ENCODE results near the gene PTPRR. TPM values are rescaled to one million over a fixed set of nuclear protein-coding genes. Genes with fewer than 3 reads are reported as not detected.

The PTPRR gene
- total RNA-seq, 3 donors from 2014 or later: 0.59 to 0.98 (median 0.80) TPM

GRCh38 chr12:70948976-70949336 is 28.4 kb upstream of the PTPRR start:
- Histone ChIP-seq H3K4me3 (no peak overlapping the region), H3K4me1 (no peaks in the 10 kb centered on the region), H3K27ac (no peak overlapping the region), H3K27me3 (no peaks in the 10 kb centered on the region), H3K9me3 (no peaks in the 10 kb centered on the region), H3K36me3 (no peaks in the 10 kb centered on the region)
- DNase-seq (ENCODE audit: low spot score in 2 of 2): no peak
- intact Hi-C loops (cut with DNase I; ENCODE audit: low total_unique reads): no loop called here
- TF ChIP-seq POLR2AphosphoS5 (IDR thresholded peaks at IDR 0.05) (peak in 1 of 3 donors; percentile 37), CTCF (IDR thresholded peaks at IDR 0.05) (no peak)

GRCh38 chr12:70948236-70948975 is 27.9 kb upstream of the PTPRR start:
- H3K36me3 ChIP-seq: no peaks in the 10 kb centered on the region
- H3K27ac ChIP-seq: no peak overlapping the region
- no peaks in the 10 kb centered on the region for H3K27me3 ChIP-seq
- intact Hi-C loops (cut with DNase I; ENCODE audit: low total_unique reads): no loop called here
- no peak for TF ChIP-seq POLR2A (IDR thresholded peaks at IDR 0.05)
- TF ChIP-seq POLR2AphosphoS5 (IDR thresholded peaks at IDR 0.05): no peak
- TF ChIP-seq CTCF (IDR thresholded peaks at IDR 0.05): no peak
- no peaks in the 10 kb centered on the region for H3K4me1 ChIP-seq
- H3K9me3 ChIP-seq: no peaks in the 10 kb centered on the region
- no peak overlapping the region for H3K4me3 ChIP-seq
- no peak for DNase-seq (ENCODE audit: low spot score in 2 of 2)

GRCh38 chr12:70936203-70936813 is 15.8 kb upstream of the PTPRR start:
- Histone ChIP-seq H3K4me3 (no peak overlapping the region), H3K27ac (no peak overlapping the region), H3K27me3 (peaks cover 0 to 12% of the 10 kb centered on the region in 2 donors), H3K4me1 (no peaks in the 10 kb centered on the region), H3K36me3 (no peaks in the 10 kb centered on the region), H3K9me3 (no peaks in the 10 kb centered on the region)
- no peak for DNase-seq (ENCODE audit: low spot score in 2 of 2)
- TF ChIP-seq CTCF (IDR thresholded peaks at IDR 0.05): no peak
- no peak for TF ChIP-seq POLR2AphosphoS5 (IDR thresholded peaks at IDR 0.05)
- TF ChIP-seq POLR2A (IDR thresholded peaks at IDR 0.05): no peak
- intact Hi-C loops (cut with DNase I; ENCODE audit: low total_unique reads): no loop called here

GRCh38 chr12:70933133-70933532 is 12.6 kb upstream of the PTPRR start:
- intact Hi-C loops (cut with DNase I; ENCODE audit: low total_unique reads): no loop called here
- no peaks in the 10 kb centered on the region for H3K4me1 ChIP-seq
- no peaks in the 10 kb centered on the region for H3K36me3 ChIP-seq
- TF ChIP-seq POLR2AphosphoS5 (IDR thresholded peaks at IDR 0.05) (no peak), POLR2A (IDR thresholded peaks at IDR 0.05) (no peak), CTCF (IDR thresholded peaks at IDR 0.05) (no peak)
- no peak overlapping the region for H3K27ac ChIP-seq
- no peaks in the 10 kb centered on the region for H3K27me3 ChIP-seq
- no peak overlapping the region for H3K4me3 ChIP-seq
- no peak for DNase-seq (ENCODE audit: low spot score in 2 of 2)
- H3K9me3 ChIP-seq: no peaks in the 10 kb centered on the region

- DNase-seq (ENCODE audit: low spot score in 2 of 2): no peak
- H3K36me3 ChIP-seq: no peaks in the 10 kb centered on the region
- H3K4me1 ChIP-seq: no peaks in the 10 kb centered on the region
- no peak for TF ChIP-seq POLR2AphosphoS5 (IDR thresholded peaks at IDR 0.05)
- TF ChIP-seq CTCF (IDR thresholded peaks at IDR 0.05): no peak
- TF ChIP-seq POLR2A (IDR thresholded peaks at IDR 0.05): no peak
- H3K27ac ChIP-seq: no peak overlapping the region
- intact Hi-C loops (cut with DNase I; ENCODE audit: low total_unique reads): loop anchor here (5.0 kb wide), 1 partner anchor 1802 kb away; no protein-coding TSS in a partner anchor
- no peaks in the 10 kb centered on the region for H3K9me3 ChIP-seq
- no peaks in the 10 kb centered on the region for H3K27me3 ChIP-seq
- H3K4me3 ChIP-seq: no peak overlapping the region
Measured at GRCh38 chr12:70929029-70929428, 8.5 kb upstream of the PTPRR start.

All from breast epithelium (tissue), 4 donors.